ENCODE measurements around the gene ATP8B4.
A peak's percentile ranks its signal among the peaks of the same experiment; 100 is the strongest.
"Not testable (repeated sequence)": the region's sequence is repeated elsewhere in the genome, so short reads cannot be mapped to it uniquely, and the experiment has no call there.

The ATP8B4 gene

GRCh38 chr15:50134524-50135024 is 15.5 kb upstream of the ATP8B4 start:
- H3K79me2 ChIP-seq (ENCODE audit: control insufficient read depth, insufficient read depth, low read length, poor library complexity): no peaks in the 10 kb centered on the region
- H3K4ac ChIP-seq (ENCODE audit: low read depth, low read length): no peak overlapping the region
- no peak overlapping the region for H2AK5ac ChIP-seq (ENCODE audit: low read length)
- no peaks in the 10 kb centered on the region for H3K36me3 ChIP-seq (ENCODE audit: control insufficient read depth in 1 of 2, insufficient read depth in 2 of 2, low read length in 2 of 2)
- no peak overlapping the region for H3K9ac ChIP-seq (ENCODE audit: low read length)
- no peak overlapping the region for H4K8ac ChIP-seq (ENCODE audit: low read depth, low read length)
- H2BK5ac ChIP-seq (ENCODE audit: low read depth, low read length, poor library complexity): no peak overlapping the region
- H3K18ac ChIP-seq (ENCODE audit: low read length): no peak overlapping the region
- peaks cover 0 to 3% of the 10 kb centered on the region in 2 experiments for H3K4me1 ChIP-seq (ENCODE audit: control insufficient read depth in 1 of 2, insufficient read depth in 2 of 2, low read length in 2 of 2)
- no peaks in the 10 kb centered on the region for H3K79me1 ChIP-seq (ENCODE audit: low read length)
- H3K9me3 ChIP-seq (ENCODE audit: insufficient read depth, low read depth, low read length): no peaks in the 10 kb centered on the region
- peak overlapping the region; percentile 38 for H3K27ac ChIP-seq (ENCODE audit: low read depth, low read length)
- H3K27me3 ChIP-seq (ENCODE audit: insufficient read depth, low read length): no peaks in the 10 kb centered on the region
- H4K12ac ChIP-seq (ENCODE audit: low read depth, low read length): no peak overlapping the region
- H3K14ac ChIP-seq (ENCODE audit: low read length): no peak overlapping the region
- H2AFZ ChIP-seq (ENCODE audit: insufficient read depth, low read length, poor library complexity): no peak overlapping the region
- no peak overlapping the region for H2BK12ac ChIP-seq (ENCODE audit: low read length)
- H2BK120ac ChIP-seq (ENCODE audit: insufficient read depth, low read length, poor library complexity): no peak overlapping the region
- H3K23ac ChIP-seq (ENCODE audit: low read length): no peak overlapping the region
- H3K4me2 ChIP-seq (ENCODE audit: low read length): no peak overlapping the region
- H3K4me3 ChIP-seq (ENCODE audit: low read depth, low read length): no peak overlapping the region
- peak; percentile 55 to 90 for DNase-seq
- WGBS (ENCODE audit: extremely low coverage, insufficient coverage, insufficient read length): no CpG with 5 or more reads among the region's 2 CpGs
- H4K91ac ChIP-seq (ENCODE audit: low read depth, low read length): no peak overlapping the region

GRCh38 chr15:50132251-50132984 is 13.4 kb upstream of the ATP8B4 start:
- H2BK120ac ChIP-seq (ENCODE audit: insufficient read depth, low read length, poor library complexity); H3K79me1 ChIP-seq (ENCODE audit: low read length); H3K27me3 ChIP-seq (ENCODE audit: insufficient read depth, low read length); H3K36me3 ChIP-seq (ENCODE audit: control insufficient read depth in 1 of 2, insufficient read depth in 2 of 2, low read length in 2 of 2); H2AK5ac ChIP-seq (ENCODE audit: low read length); H3K4me1 ChIP-seq (ENCODE audit: control insufficient read depth in 1 of 2, insufficient read depth in 2 of 2, low read length in 2 of 2); H4K91ac ChIP-seq (ENCODE audit: low read depth, low read length); H2BK5ac ChIP-seq (ENCODE audit: low read depth, low read length, poor library complexity); H4K8ac ChIP-seq (ENCODE audit: low read depth, low read length); H3K4me3 ChIP-seq (ENCODE audit: low read depth, low read length); H3K14ac ChIP-seq (ENCODE audit: low read length); H3K23ac ChIP-seq (ENCODE audit: low read length); H3K4ac ChIP-seq (ENCODE audit: low read depth, low read length); H2AFZ ChIP-seq (ENCODE audit: insufficient read depth, low read length, poor library complexity); H3K9ac ChIP-seq (ENCODE audit: low read length); H3K9me3 ChIP-seq (ENCODE audit: insufficient read depth, low read depth, low read length); H3K79me2 ChIP-seq (ENCODE audit: control insufficient read depth, insufficient read depth, low read length, poor library complexity); H3K27ac ChIP-seq (ENCODE audit: low read depth, low read length); H3K4me2 ChIP-seq (ENCODE audit: low read length); H3K18ac ChIP-seq (ENCODE audit: low read length); H4K12ac ChIP-seq (ENCODE audit: low read depth, low read length); DNase-seq; H2BK12ac ChIP-seq (ENCODE audit: low read length): not testable (repeated sequence)
- no CpG with 5 or more reads among the region's 3 CpGs for WGBS (ENCODE audit: extremely low coverage, insufficient coverage, insufficient read length)

- no peak overlapping the region for H2BK12ac ChIP-seq (ENCODE audit: low read length)
- no peak overlapping the region for H3K27ac ChIP-seq (ENCODE audit: low read depth, low read length)
- H3K9me3 ChIP-seq (ENCODE audit: insufficient read depth, low read depth, low read length): no peaks in the 10 kb centered on the region
- no peak overlapping the region for H4K8ac ChIP-seq (ENCODE audit: low read depth, low read length)
- no peaks in the 10 kb centered on the region for H3K79me2 ChIP-seq (ENCODE audit: control insufficient read depth, insufficient read depth, low read length, poor library complexity)
- no peak for DNase-seq
- no peak overlapping the region for H2AFZ ChIP-seq (ENCODE audit: insufficient read depth, low read length, poor library complexity)
- no peak overlapping the region for H4K12ac ChIP-seq (ENCODE audit: low read depth, low read length)
- H3K4ac ChIP-seq (ENCODE audit: low read depth, low read length): no peak overlapping the region
- H3K18ac ChIP-seq (ENCODE audit: low read length): no peak overlapping the region
- no peaks in the 10 kb centered on the region for H3K36me3 ChIP-seq (ENCODE audit: control insufficient read depth in 1 of 2, insufficient read depth in 2 of 2, low read length in 2 of 2)
- no peak overlapping the region for H4K91ac ChIP-seq (ENCODE audit: low read depth, low read length)
- H3K9ac ChIP-seq (ENCODE audit: low read length): no peak overlapping the region
- WGBS (ENCODE audit: extremely low coverage, insufficient coverage, insufficient read length): no CpG with 5 or more reads among the region's 1 CpG
- no peaks in the 10 kb centered on the region for H3K79me1 ChIP-seq (ENCODE audit: low read length)
- no peaks in the 10 kb centered on the region for H3K4me1 ChIP-seq (ENCODE audit: control insufficient read depth in 1 of 2, insufficient read depth in 2 of 2, low read length in 2 of 2)
- no peak overlapping the region for H2BK120ac ChIP-seq (ENCODE audit: insufficient read depth, low read length, poor library complexity)
- H3K23ac ChIP-seq (ENCODE audit: low read length): no peak overlapping the region
- no peaks in the 10 kb centered on the region for H3K27me3 ChIP-seq (ENCODE audit: insufficient read depth, low read length)
- H2BK5ac ChIP-seq (ENCODE audit: low read depth, low read length, poor library complexity): no peak overlapping the region
- H3K14ac ChIP-seq (ENCODE audit: low read length): no peak overlapping the region
- no peak overlapping the region for H3K4me3 ChIP-seq (ENCODE audit: low read depth, low read length)
- H3K4me2 ChIP-seq (ENCODE audit: low read length): no peak overlapping the region
- no peak overlapping the region for H2AK5ac ChIP-seq (ENCODE audit: low read length)
These were observed 12.6 kb upstream of the ATP8B4 start for GRCh38 chr15:50131617-50132016.

DNA sequence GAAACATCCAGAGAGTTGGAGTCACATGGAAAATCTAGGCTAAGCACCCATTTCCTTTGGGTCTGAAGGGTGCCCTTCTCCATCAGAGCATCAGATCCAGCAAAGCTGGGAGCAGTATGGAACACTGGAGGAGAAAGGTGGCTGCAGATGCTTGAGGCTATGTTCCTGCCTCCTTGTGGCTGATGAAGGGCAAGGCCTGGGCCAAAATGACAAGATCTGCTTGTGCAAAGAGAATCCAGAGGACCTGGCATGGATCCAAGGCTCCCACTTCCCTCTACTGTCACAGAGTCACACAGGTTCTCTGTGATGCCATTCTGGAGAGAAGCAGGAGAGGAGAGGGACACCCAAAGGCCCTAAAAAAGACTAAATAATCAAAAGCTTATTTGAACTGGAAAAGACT is 9.2 kb upstream of the ATP8B4 start:
- Histone ChIP-seq H3K14ac (ENCODE audit: low read length) (no peak overlapping the region), H3K27ac (ENCODE audit: low read depth, low read length) (no peak overlapping the region), H4K12ac (ENCODE audit: low read depth, low read length) (no peak overlapping the region), H2AFZ (ENCODE audit: insufficient read depth, low read length, poor library complexity) (no peak overlapping the region), H3K36me3 (ENCODE audit: control insufficient read depth in 1 of 2, insufficient read depth in 2 of 2, low read length in 2 of 2) (no peaks in the 10 kb centered on the region), H3K18ac (ENCODE audit: low read length) (no peak overlapping the region), H3K4me1 (ENCODE audit: control insufficient read depth in 1 of 2, insufficient read depth in 2 of 2, low read length in 2 of 2) (no peaks in the 10 kb centered on the region), H4K8ac (ENCODE audit: low read depth, low read length) (no peak overlapping the region), H3K4me3 (ENCODE audit: low read depth, low read length) (no peak overlapping the region), H3K4ac (ENCODE audit: low read depth, low read length) (no peak overlapping the region), H2BK12ac (ENCODE audit: low read length) (no peak overlapping the region), H3K79me1 (ENCODE audit: low read length) (no peaks in the 10 kb centered on the region), H3K9ac (ENCODE audit: low read length) (no peak overlapping the region), H2BK120ac (ENCODE audit: insufficient read depth, low read length, poor library complexity) (no peak overlapping the region), H3K27me3 (ENCODE audit: insufficient read depth, low read length) (no peaks in the 10 kb centered on the region), H3K9me3 (ENCODE audit: insufficient read depth, low read depth, low read length) (no peaks in the 10 kb centered on the region), H2AK5ac (ENCODE audit: low read length) (no peak overlapping the region), H4K91ac (ENCODE audit: low read depth, low read length) (no peak overlapping the region), H3K23ac (ENCODE audit: low read length) (no peak overlapping the region), H3K4me2 (ENCODE audit: low read length) (no peak overlapping the region), H2BK5ac (ENCODE audit: low read depth, low read length, poor library complexity) (no peak overlapping the region), H3K79me2 (ENCODE audit: control insufficient read depth, insufficient read depth, low read length, poor library complexity) (no peaks in the 10 kb centered on the region)
- peak in 1 of 2 donors; percentile 31 for DNase-seq
